KG1 (cell line): Measurements from ENCODE around the gene SLC25A25.
"Not testable (repeated sequence)": the region's sequence is repeated elsewhere in the genome, so short reads cannot be mapped to it uniquely, and the experiment has no call there.

Source experiments
- DNase-seq: peaks from one replicate; lab custom pipeline; 2025; lab: John Stamatoyannopoulos, UW

SLC25A25 gene

GRCh38 chr9:128109050-128109709, 41.1 kb downstream of the SLC25A25 start:
- DNase-seq = no peak

DNA sequence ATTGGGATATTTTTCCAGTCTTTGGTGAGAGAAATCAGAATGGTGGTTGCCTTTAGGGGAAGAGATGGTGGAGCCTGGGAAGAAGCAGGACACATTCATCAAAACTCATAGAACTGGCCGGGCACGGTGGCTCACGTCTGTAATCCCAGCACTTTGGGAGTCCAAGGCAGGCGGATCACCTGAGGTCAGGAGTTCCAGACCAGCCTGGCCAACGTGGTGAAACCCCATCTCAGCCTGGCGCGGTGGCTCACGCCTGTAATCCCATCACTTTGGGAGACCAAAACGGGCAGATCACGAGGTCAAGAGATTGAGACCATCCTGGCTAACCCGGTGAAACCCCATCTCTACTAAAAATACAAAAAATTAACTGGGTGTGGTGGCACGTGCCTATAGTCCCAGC, 43.7 kb downstream of the SLC25A25 start:
- not testable (repeated sequence) for DNase-seq

GRCh38 chr9:128113526-128114325, 45.7 kb downstream of the SLC25A25 start:
- DNase-seq = no peak

DNA sequence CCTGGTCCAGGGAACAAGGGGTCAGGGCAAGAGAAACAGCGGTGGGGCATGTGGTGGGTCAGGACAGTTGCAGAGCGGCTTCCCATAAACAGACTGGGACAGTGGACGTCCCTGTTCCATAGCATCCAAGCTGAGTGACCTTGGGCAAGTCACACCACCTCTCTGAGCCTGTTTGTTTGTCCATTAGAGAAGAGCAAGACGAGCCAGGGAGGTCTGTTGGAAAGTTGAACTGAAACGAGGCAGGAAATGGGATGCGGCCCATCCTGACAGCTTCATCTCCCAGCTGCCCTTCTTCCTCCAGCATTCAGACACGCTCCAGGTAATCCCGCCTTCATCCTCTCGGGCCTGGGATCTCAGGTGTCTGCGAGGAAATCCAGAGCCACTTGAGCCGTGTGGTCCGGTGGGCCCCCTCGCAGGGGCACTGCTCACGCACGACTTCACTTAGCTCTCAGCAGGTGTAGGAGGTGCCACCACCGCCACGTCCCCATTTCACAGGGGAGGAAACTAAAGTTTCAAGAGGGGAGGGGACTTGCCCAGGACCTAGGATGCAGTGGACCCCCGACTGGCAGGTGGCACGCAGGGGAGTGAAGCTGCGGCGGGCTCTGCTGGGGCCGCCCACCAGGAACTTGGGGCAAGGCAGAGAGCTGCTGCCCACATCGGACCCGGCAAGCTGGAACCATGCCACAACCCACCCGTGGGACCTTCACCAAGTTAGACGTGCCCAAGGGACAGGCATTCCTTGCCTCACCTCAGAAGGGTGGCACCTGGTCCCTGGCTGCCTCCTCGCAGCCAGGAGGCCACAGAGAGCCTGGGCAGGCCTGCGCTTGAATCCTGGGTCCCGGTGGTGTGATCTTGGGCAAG, 46.5 kb downstream of the SLC25A25 start:
- no peak for DNase-seq

GRCh38 chr9:128115187-128116103, 47.4 kb downstream of the SLC25A25 start:
- no peak for DNase-seq

GRCh38 chr9:128116104-128117083, 48.4 kb downstream of the SLC25A25 start:
- DNase-seq = no peak

DNA sequence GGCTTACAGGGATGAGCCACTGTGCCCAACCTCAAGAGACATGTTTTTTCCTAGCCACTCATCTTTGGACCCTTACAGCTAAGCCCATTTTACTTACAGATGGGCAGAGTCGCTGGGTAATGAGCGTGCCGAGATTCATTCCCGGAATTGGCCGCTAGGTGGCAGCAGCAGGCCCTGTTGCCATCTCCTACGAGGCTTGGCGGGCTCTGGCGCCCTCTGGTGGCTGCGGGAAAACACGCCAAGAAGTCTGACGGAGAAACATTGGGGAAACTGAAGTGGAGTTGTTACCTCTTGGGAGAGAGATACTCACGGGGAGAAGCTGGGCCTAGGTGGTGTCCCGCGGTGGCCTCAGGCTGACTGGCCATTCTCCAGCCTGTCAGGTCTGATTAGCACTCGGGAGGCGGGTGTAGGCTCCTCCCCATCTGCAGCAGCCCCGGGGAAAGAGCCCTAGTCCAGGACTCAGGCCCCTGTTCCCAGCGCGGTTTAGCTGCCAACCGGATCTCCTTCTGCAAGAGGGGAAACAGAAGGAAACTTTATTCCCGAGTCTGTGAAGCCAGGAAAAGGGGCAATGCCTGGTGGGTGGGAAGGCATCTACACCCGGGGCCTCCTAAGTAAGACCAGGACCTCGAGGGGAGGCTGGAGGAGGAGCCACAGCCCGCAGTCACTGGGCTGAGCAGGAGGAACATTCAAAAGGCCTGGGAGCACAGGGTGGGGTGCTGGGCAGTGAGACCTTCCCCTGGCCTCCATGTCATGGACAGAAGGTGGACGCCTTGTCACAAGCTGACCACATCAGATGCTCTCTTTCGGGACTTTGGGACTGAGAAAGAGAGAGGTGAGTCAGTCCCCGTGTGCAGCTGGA, 49.8 kb downstream of the SLC25A25 start:
- peak; percentile 93 for DNase-seq

- no peak for DNase-seq
These were observed 50.4 kb downstream of the SLC25A25 start for GRCh38 chr9:128118472-128118857.

- DNase-seq = no peak
These were observed 51.1 kb downstream of the SLC25A25 start for GRCh38 chr9:128118971-128119665.

- DNase-seq = no peak
These were observed 52.2 kb downstream of the SLC25A25 start for GRCh38 chr9:128120061-128120740.

GRCh38 chr9:128120741-128121465, 52.9 kb downstream of the SLC25A25 start:
- DNase-seq = no peak

GRCh38 chr9:128121466-128121810, 53.4 kb downstream of the SLC25A25 start:
- no peak for DNase-seq

GRCh38 chr9:128121924-128122808, 54.1 kb downstream of the SLC25A25 start:
- no peak for DNase-seq

- no peak for DNase-seq
These were observed 54.8 kb downstream of the SLC25A25 start for GRCh38 chr9:128122809-128123175.

- DNase-seq = no peak
These were observed 55.5 kb downstream of the SLC25A25 start for GRCh38 chr9:128123451-128124080.

DNA sequence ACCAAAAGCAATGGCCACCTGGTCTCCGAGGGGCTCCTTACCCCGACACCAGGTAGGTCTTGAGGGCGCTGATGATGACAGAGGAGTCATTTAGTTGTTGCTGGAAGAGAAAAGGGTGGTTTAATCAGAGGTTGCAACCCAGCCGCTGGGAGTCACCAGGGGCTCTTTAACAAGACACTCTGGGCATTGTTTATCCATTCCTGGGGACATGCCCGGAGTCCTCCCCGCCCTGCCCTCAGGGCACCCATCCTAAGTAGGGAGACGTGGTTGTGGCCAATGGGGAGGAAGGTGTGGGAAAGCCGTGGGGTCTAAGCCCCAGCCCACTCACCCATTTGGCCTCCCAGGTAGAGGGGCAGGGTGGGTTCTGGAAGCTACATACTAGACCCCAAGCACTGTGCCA, 56.4 kb downstream of the SLC25A25 start:
- DNase-seq = no peak
